ENCODE results near the gene CAPN14.

Gene CAPN14

GRCh38 chr2:31240381-31241365 is 23.4 kb upstream of the CAPN14 start:
- DNase-seq: no peak

GRCh38 chr2:31239593-31240177 is 22.4 kb upstream of the CAPN14 start:
- no peak for DNase-seq

- no peak for DNase-seq
These were observed 21.7 kb upstream of the CAPN14 start for GRCh38 chr2:31238906-31239592.

- no peak for DNase-seq
These were observed 21.0 kb upstream of the CAPN14 start for GRCh38 chr2:31238126-31238905.

- DNase-seq: no peak
These were observed 20.2 kb upstream of the CAPN14 start for GRCh38 chr2:31237348-31238017.

- DNase-seq: no peak
These were observed 19.3 kb upstream of the CAPN14 start for GRCh38 chr2:31236433-31237205.

- no peak for DNase-seq
These were observed 18.2 kb upstream of the CAPN14 start for GRCh38 chr2:31235504-31235902.

- no peak for DNase-seq
These were observed 17.6 kb upstream of the CAPN14 start for GRCh38 chr2:31234683-31235503.

- DNase-seq: peak; percentile 57
These were observed 16.7 kb upstream of the CAPN14 start, which contains the start of gene EHD3 for GRCh38 chr2:31233741-31234682. EHD3 (plus strand) TSS chr2:31234152; CDS start chr2:31234622, 470 bp downstream.

GRCh38 chr2:31233231-31233630 is 15.9 kb upstream of the CAPN14 start:
- no peak for DNase-seq

- DNase-seq: no peak
These were observed 15.3 kb upstream of the CAPN14 start for GRCh38 chr2:31232586-31232985.

- no peak for DNase-seq
These were observed 14.4 kb upstream of the CAPN14 start for GRCh38 chr2:31231571-31232302.

- DNase-seq: no peak
These were observed 13.4 kb upstream of the CAPN14 start for GRCh38 chr2:31230751-31231150.

- DNase-seq: no peak
These were observed 11.4 kb upstream of the CAPN14 start for GRCh38 chr2:31228717-31229116.

- DNase-seq: no peak
These were observed 10.4 kb upstream of the CAPN14 start for GRCh38 chr2:31227711-31228125.

GRCh38 chr2:31227110-31227509 is 9.8 kb upstream of the CAPN14 start:
- DNase-seq: no peak

GRCh38 chr2:31226266-31226665 is 9.0 kb upstream of the CAPN14 start:
- DNase-seq: no peak

GRCh38 chr2:31223749-31224148 is 6.4 kb upstream of the CAPN14 start:
- DNase-seq: no peak
